Body of pancreas (tissue), 4 donors: ENCODE measurements around the gene ABLIM3.

Experiments
- POLR2A ChIP-seq, 3 donors: fragments of 450-650 bp; IDR thresholded peaks; one replicate each; pipeline ENCODE4 v1.6.1; 2016; ENCODE audit warnings: antibody characterized with exemption in 3 of 3, mild to moderate bottlenecking in 2 of 3
- TF ChIP-seq, protein P1 (sequence below), 7 experiments: fragments of 450-650 bp in 4 of 7; fragments of 200-600 bp in 3 of 7; sonication (generic) in 3 of 7; IDR thresholded peaks; one replicate each; pipeline ENCODE4 v1.5.1; 2016 to 2019; ENCODE audit warnings: antibody characterized with exemption in 7 of 7

DNA sequence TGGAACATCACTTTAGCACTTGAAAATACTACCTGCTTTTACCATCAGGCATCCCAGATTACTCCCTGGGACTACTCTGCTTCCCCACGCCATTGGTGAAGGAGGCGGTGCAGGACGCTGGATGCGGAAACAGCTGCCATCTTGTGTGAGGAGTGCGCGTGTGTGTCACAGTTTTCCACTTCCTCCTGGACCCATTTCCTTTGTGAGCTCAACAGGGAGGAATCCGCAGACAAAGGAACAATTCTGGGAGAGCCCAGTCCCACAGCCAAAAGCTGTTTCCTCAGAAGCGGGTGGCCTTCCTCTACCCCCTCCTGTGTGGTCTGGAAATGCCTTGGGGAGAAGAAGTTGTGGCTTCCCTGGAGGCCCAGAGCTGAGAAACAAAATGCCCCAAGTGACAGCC lies 147.1 kb downstream of the ABLIM3 start:
- TF ChIP-seq, protein P1, sequence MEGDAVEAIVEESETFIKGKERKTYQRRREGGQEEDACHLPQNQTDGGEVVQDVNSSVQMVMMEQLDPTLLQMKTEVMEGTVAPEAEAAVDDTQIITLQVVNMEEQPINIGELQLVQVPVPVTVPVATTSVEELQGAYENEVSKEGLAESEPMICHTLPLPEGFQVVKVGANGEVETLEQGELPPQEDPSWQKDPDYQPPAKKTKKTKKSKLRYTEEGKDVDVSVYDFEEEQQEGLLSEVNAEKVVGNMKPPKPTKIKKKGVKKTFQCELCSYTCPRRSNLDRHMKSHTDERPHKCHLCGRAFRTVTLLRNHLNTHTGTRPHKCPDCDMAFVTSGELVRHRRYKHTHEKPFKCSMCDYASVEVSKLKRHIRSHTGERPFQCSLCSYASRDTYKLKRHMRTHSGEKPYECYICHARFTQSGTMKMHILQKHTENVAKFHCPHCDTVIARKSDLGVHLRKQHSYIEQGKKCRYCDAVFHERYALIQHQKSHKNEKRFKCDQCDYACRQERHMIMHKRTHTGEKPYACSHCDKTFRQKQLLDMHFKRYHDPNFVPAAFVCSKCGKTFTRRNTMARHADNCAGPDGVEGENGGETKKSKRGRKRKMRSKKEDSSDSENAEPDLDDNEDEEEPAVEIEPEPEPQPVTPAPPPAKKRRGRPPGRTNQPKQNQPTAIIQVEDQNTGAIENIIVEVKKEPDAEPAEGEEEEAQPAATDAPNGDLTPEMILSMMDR (IDR thresholded peaks at IDR 0.05) = no peak
- TF ChIP-seq POLR2A (IDR thresholded peaks at IDR 0.05) = no peak
